GM12878 (cell line): Measurements from ENCODE around the gene ACTR1B. TPM values are rescaled to one million over a fixed set of nuclear protein-coding genes. Genes with fewer than 3 reads are reported as not detected.

Source experiments
- ATAC-seq: fragments of 200-7000 bp; cut with Tn5 transposase; 3 replicates; pipeline ENCODE4 v1.9.1; 2020; ENCODE audit warnings: mild to moderate bottlenecking, moderate library complexity
- BruUV-seq: library from RNA; stranded (reverse); fragments of 400-500 nt; replicated peaks from 2 replicates; lab custom pipeline; 2021; lab: Mats Ljungman, UMichigan
- CTCF ChIA-PET: fragments of 300-600 bp; sonication (Branson Sonifier 250); formaldehyde crosslinking; extraction: SDS; loops from one replicate; lab custom pipeline; 2021; ENCODE audit warnings: inconsistent platforms; lab: Yijun Ruan, JAX
- POLR2A ChIA-PET: fragments of 350-600 bp; formaldehyde crosslinking; extraction: SDS; loops from one replicate; lab custom pipeline; 2021; ENCODE audit warnings: inconsistent platforms; lab: Charles Lee
- RAD21 ChIA-PET: fragments of 300-600 bp; sonication (Branson Sonifier 250); formaldehyde crosslinking; loops from one replicate; lab custom pipeline; 2023; ENCODE audit warnings: antibody characterized with exemption; ENCODE audit not compliant: unreplicated experiment; lab: Charles Lee
- SMC1A ChIA-PET: fragments of 300-600 bp; sonication (Branson Sonifier 250); formaldehyde crosslinking; loops from one replicate; lab custom pipeline; 2023; ENCODE audit not compliant: unreplicated experiment, uncharacterized antibody; lab: Charles Lee
- DNase-seq: peaks from one replicate; pipeline ENCODE4 v3.0.0-alpha.2; 2011; ENCODE audit warnings: low read depth, low spot score
- FAIRE-seq: peaks from 3 replicates; lab custom pipeline; 2011; peaks lifted over from hg19 to GRCh38; lab: Jason Lieb, UNC
- H2AFZ ChIP-seq: 2 replicates; pipeline ENCODE4 v1.6.0; 2011; ENCODE audit warnings: low read depth, low read length, control low read depth; ENCODE audit not compliant: control insufficient read depth
- H3K27ac ChIP-seq: 2 replicates; pipeline ENCODE4 v1.5.1; 2011; ENCODE audit warnings: control low read depth; ENCODE audit not compliant: control insufficient read depth, insufficient read depth
- H3K27me3 ChIP-seq, 2 experiments: replicated peaks in 1 of 2; 2 replicates each; pipeline versions ENCODE4 v1.6.0 to v1.6.1; 2011; ENCODE audit warnings: low read length in 1 of 2; ENCODE audit not compliant: control insufficient read depth in 2 of 2, insufficient read depth in 2 of 2
- H3K36me3 ChIP-seq, 2 experiments: 2 replicates each; pipeline ENCODE4 v1.5.1; 2011; ENCODE audit warnings: low read length in 1 of 2; ENCODE audit not compliant: control insufficient read depth in 2 of 2, insufficient read depth in 2 of 2
- H3K4me1 ChIP-seq: 2 replicates; pipeline ENCODE4 v1.6.1; 2011; ENCODE audit warnings: mild to moderate bottlenecking, low read length, moderate library complexity, mixed read lengths; ENCODE audit not compliant: control insufficient read depth, insufficient read depth
- H3K4me2 ChIP-seq: 2 replicates; pipeline ENCODE4 v1.6.0; 2011; ENCODE audit warnings: control low read depth; ENCODE audit not compliant: control insufficient read depth, insufficient read depth
- H3K4me3 ChIP-seq: fragments of 200-600 bp; sonication (generic); 2 replicates; pipeline ENCODE4 v1.5.1; 2016
- H3K79me2 ChIP-seq: 2 replicates; pipeline ENCODE4 v1.6.0; 2011; ENCODE audit warnings: low read length; ENCODE audit not compliant: control insufficient read depth, insufficient read depth
- H3K9ac ChIP-seq: 2 replicates; pipeline ENCODE4 v1.8.0; 2011; ENCODE audit warnings: low read length, control low read depth, mixed read lengths; ENCODE audit not compliant: control insufficient read depth, insufficient read depth
- H3K9me3 ChIP-seq: replicated peaks from 3 replicates; pipeline ENCODE4 v1.5.1; 2011; ENCODE audit warnings: mild to moderate bottlenecking, low read length; ENCODE audit not compliant: control insufficient read depth, insufficient read depth
- H4K20me1 ChIP-seq: 2 replicates; pipeline ENCODE4 v1.6.0; 2011; ENCODE audit not compliant: control insufficient read depth, insufficient read depth
- CHD2 ChIP-seq: IDR thresholded peaks from 2 replicates; pipeline ENCODE4 v1.6.1; 2011; ENCODE audit warnings: low read depth, low read length, improper control_type of control experiment, borderline replicate concordance
- MEF2B ChIP-seq: fragments of 450-650 bp; IDR thresholded peaks from 2 replicates; pipeline ENCODE4 v1.6.1; 2018; ENCODE audit warnings: mild to moderate bottlenecking, moderate library complexity; ENCODE audit not compliant: partially characterized antibody, poor library complexity, severe bottlenecking
- MTA3 ChIP-seq: IDR thresholded peaks from 2 replicates; pipeline ENCODE4 v1.6.1; 2012; ENCODE audit warnings: low read length, inconsistent platforms, borderline replicate concordance
- ZNF207 ChIP-seq: fragments of 450-650 bp; IDR thresholded peaks from 2 replicates; pipeline ENCODE4 v1.6.1; 2014; ENCODE audit warnings: antibody characterized with exemption, mild to moderate bottlenecking, borderline replicate concordance
- WGBS: methylation state at CpG from one replicate; pipeline ENCODE4 v1.1.6; 2016; ENCODE audit warnings: low lambda C conversion rate; ENCODE audit not compliant: insufficient replicate concordance, insufficient coverage; ENCODE audit errors: missing lambda C conversion rate; 5-methylcytosine and 5-hydroxymethylcytosine counted together
- in situ Hi-C: fragments of 300-500 bp; cut with MboI; formaldehyde crosslinking; loops from 9 replicates; pipeline ENCODE4 v1.14.3; 2018; ENCODE audit warnings: mixed read lengths
- intact Hi-C: fragments of 100-400 bp; cut with micrococcal nuclease; formaldehyde crosslinking; loops from one replicate; pipeline ENCODE4 v1.14.2; 2022; ENCODE audit not compliant: unreplicated experiment
- polyA plus RNA-seq, 11 experiments: library from polyadenylated mRNA; depleted of rRNA in 4 of 11; unstranded in 6 of 11; stranded (reverse) in 5 of 11; fragments of >200 nt; fragmentation: Nextera tagmentation in 4 of 11; fragmentation: Illumina TruSeq in 1 of 11; extraction: Ambion mirVana in 4 of 11; extraction: Trizol in 1 of 11; gene quantifications; 1 replicate in 1 of 11; 2 replicates in 10 of 11; pipeline versions ENCODE4 v1.2.1 to v1.2.3, GENCODE V29; 2011 to 2016; ENCODE audit warnings: inconsistent platforms in 2 of 11, missing spikeins in 2 of 11, low read depth in 1 of 11
- total RNA-seq, 4 experiments: library from RNA; depleted of rRNA in 3 of 4; stranded (reverse); fragments of >200 nt in 3 of 4; fragmentation: Illumina TruSeq in 1 of 4; extraction: Trizol in 1 of 4; gene quantifications; 2 replicates each; pipeline versions ENCODE4 v1.2.1 to v1.2.3, GENCODE V29; 2013 to 2021
- TF ChIP-seq, protein P1 (sequence below): fragments of 450-650 bp; IDR thresholded peaks from 2 replicates; pipeline ENCODE4 v1.6.1; 2017; ENCODE audit warnings: antibody characterized with exemption, mild to moderate bottlenecking, moderate library complexity
- TF ChIP-seq, protein P2 (sequence below): fragments of 450-650 bp; IDR thresholded peaks from 2 replicates; pipeline ENCODE4 v1.6.1; 2017; ENCODE audit warnings: borderline replicate concordance
- TF ChIP-seq, protein P3 (sequence below): IDR thresholded peaks from 2 replicates; pipeline ENCODE4 v1.6.1; 2011; ENCODE audit warnings: mild to moderate bottlenecking, low read depth, low read length, moderate library complexity; ENCODE audit not compliant: insufficient replicate concordance
- TF ChIP-seq, protein P4 (sequence below): fragments of 450-650 bp; IDR thresholded peaks from 2 replicates; pipeline ENCODE4 v1.6.1; 2016; ENCODE audit warnings: mild to moderate bottlenecking, moderate library complexity, borderline replicate concordance
- TF ChIP-seq, protein P5 (sequence below): IDR thresholded peaks from 2 replicates; pipeline ENCODE4 v1.6.1; 2011; ENCODE audit warnings: borderline replicate concordance, low read depth, mild to moderate bottlenecking, moderate library complexity, low read length; ENCODE audit not compliant: insufficient read depth, poor library complexity, severe bottlenecking

Gene ACTR1B
- total and polyA plus RNA-seq, 10 of the 15 experiments (the other 5 are each of a cell fraction or from before 2014, with no cell fraction given) = 1.3 to 62.8 (median 44.8) TPM

DNA sequence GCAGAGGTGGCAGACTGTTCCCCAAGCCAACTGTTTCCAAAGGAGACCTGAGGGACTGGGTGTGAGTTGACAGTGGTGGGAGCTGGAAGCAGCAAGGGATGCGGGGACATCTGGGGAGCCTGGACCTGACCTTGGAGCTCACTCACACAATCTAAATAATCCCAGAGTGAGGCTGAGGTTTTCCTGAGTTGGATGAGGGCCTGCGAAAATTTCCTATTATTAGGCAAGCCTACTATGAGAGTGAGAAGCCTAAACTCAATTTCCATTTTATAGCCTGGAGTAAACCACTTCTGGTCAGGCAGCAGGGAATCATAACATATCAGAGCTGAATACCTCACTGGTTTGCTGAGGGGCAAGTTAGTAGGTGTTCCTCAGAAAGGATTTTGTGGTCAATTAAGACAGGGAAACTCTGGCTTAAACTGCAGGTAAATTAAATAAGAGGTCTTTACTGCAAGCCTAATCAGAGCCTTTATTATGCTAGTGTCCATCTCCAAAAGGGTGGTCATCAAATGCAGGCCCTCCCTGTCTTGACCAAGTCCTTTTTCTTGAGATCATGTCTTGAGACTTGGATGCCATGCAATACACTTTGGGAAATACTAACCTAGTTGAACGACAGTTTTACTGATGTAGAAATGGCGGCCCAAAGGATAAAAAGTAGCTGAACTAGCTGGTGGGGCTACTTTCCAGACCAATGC is 19.7 kb downstream of the ACTR1B start:
- no TSS peak for BruUV-seq
- TF ChIP-seq, protein P1, sequence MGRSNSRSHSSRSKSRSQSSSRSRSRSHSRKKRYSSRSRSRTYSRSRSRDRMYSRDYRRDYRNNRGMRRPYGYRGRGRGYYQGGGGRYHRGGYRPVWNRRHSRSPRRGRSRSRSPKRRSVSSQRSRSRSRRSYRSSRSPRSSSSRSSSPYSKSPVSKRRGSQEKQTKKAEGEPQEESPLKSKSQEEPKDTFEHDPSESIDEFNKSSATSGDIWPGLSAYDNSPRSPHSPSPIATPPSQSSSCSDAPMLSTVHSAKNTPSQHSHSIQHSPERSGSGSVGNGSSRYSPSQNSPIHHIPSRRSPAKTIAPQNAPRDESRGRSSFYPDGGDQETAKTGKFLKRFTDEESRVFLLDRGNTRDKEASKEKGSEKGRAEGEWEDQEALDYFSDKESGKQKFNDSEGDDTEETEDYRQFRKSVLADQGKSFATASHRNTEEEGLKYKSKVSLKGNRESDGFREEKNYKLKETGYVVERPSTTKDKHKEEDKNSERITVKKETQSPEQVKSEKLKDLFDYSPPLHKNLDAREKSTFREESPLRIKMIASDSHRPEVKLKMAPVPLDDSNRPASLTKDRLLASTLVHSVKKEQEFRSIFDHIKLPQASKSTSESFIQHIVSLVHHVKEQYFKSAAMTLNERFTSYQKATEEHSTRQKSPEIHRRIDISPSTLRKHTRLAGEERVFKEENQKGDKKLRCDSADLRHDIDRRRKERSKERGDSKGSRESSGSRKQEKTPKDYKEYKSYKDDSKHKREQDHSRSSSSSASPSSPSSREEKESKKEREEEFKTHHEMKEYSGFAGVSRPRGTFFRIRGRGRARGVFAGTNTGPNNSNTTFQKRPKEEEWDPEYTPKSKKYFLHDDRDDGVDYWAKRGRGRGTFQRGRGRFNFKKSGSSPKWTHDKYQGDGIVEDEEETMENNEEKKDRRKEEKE = no peak
- TF ChIP-seq CHD2 = no peak
- TF ChIP-seq, protein P2, sequence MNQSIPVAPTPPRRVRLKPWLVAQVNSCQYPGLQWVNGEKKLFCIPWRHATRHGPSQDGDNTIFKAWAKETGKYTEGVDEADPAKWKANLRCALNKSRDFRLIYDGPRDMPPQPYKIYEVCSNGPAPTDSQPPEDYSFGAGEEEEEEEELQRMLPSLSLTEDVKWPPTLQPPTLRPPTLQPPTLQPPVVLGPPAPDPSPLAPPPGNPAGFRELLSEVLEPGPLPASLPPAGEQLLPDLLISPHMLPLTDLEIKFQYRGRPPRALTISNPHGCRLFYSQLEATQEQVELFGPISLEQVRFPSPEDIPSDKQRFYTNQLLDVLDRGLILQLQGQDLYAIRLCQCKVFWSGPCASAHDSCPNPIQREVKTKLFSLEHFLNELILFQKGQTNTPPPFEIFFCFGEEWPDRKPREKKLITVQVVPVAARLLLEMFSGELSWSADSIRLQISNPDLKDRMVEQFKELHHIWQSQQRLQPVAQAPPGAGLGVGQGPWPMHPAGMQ = no peak
- TF ChIP-seq MEF2B = no peak
- TF ChIP-seq, protein P3, sequence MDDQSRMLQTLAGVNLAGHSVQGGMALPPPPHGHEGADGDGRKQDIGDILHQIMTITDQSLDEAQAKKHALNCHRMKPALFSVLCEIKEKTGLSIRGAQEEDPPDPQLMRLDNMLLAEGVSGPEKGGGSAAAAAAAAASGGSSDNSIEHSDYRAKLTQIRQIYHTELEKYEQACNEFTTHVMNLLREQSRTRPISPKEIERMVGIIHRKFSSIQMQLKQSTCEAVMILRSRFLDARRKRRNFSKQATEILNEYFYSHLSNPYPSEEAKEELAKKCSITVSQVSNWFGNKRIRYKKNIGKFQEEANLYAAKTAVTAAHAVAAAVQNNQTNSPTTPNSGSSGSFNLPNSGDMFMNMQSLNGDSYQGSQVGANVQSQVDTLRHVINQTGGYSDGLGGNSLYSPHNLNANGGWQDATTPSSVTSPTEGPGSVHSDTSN = no peak
- TF ChIP-seq, protein P4, sequence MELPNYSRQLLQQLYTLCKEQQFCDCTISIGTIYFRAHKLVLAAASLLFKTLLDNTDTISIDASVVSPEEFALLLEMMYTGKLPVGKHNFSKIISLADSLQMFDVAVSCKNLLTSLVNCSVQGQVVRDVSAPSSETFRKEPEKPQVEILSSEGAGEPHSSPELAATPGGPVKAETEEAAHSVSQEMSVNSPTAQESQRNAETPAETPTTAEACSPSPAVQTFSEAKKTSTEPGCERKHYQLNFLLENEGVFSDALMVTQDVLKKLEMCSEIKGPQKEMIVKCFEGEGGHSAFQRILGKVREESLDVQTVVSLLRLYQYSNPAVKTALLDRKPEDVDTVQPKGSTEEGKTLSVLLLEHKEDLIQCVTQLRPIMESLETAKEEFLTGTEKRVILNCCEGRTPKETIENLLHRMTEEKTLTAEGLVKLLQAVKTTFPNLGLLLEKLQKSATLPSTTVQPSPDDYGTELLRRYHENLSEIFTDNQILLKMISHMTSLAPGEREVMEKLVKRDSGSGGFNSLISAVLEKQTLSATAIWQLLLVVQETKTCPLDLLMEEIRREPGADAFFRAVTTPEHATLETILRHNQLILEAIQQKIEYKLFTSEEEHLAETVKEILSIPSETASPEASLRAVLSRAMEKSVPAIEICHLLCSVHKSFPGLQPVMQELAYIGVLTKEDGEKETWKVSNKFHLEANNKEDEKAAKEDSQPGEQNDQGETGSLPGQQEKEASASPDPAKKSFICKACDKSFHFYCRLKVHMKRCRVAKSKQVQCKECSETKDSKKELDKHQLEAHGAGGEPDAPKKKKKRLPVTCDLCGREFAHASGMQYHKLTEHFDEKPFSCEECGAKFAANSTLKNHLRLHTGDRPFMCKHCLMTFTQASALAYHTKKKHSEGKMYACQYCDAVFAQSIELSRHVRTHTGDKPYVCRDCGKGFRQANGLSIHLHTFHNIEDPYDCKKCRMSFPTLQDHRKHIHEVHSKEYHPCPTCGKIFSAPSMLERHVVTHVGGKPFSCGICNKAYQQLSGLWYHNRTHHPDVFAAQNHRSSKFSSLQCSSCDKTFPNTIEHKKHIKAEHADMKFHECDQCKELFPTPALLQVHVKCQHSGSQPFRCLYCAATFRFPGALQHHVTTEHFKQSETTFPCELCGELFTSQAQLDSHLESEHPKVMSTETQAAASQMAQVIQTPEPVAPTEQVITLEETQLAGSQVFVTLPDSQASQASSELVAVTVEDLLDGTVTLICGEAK = no peak
- TF ChIP-seq MTA3 = no peak
- no peak for TF ChIP-seq ZNF207
- TF ChIP-seq, protein P5, sequence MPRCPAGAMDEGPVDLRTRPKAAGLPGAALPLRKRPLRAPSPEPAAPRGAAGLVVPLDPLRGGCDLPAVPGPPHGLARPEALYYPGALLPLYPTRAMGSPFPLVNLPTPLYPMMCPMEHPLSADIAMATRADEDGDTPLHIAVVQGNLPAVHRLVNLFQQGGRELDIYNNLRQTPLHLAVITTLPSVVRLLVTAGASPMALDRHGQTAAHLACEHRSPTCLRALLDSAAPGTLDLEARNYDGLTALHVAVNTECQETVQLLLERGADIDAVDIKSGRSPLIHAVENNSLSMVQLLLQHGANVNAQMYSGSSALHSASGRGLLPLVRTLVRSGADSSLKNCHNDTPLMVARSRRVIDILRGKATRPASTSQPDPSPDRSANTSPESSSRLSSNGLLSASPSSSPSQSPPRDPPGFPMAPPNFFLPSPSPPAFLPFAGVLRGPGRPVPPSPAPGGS = no peak

More for the DNA sequence above, 19.7 kb downstream of the ACTR1B start:
- peaks cover 0 to 14% of the 10 kb centered on the region in 2 experiments for H3K36me3 ChIP-seq
- ATAC-seq (no peak), FAIRE-seq (no peak), DNase-seq (no peak)
- H3K9me3 ChIP-seq = no peaks in the 10 kb centered on the region
- H3K27me3 ChIP-seq = no peaks in the 10 kb centered on the region
- WGBS = 98% methylated on average over 4 of the region's 4 CpGs
- in situ Hi-C loops = no loop called here
- no peaks in the 10 kb centered on the region for H4K20me1 ChIP-seq
- ChIA-PET CTCF (interaction anchor here (1.1 to 2.3 kb wide), 3 partner anchors 18 to 56 kb away, joined by 4 to 7 read pairs (median 6); no protein-coding TSS in a partner anchor), RAD21 (interaction anchor here (1.4 to 3.9 kb wide), 3 partner anchors 19 to 55 kb away, joined by 5 to 48 read pairs (median 20); partner anchors contain the start of gene ACTR1B), SMC1A (interaction anchor here (0.7 to 4.8 kb wide), 8 partner anchors 16 to 853 kb away, joined by 3 to 22 read pairs (median 6); partner anchors contain the start of gene ACTR1B), POLR2A (interaction anchor here (0.7 to 7.6 kb wide), 2 partner anchors 18 to 286 kb away, joined by 8 to 132 read pairs; partner anchors contain the start of gene ACTR1B)
- no peak overlapping the region for H2AFZ ChIP-seq
- H3K4me1 ChIP-seq = no peaks in the 10 kb centered on the region; the same call in 1 of the 2 replicates
- peaks cover 18% of the 10 kb centered on the region for H3K79me2 ChIP-seq
- no peak overlapping the region for H3K4me2 ChIP-seq
- H3K9ac ChIP-seq = no peak overlapping the region
- H3K4me3 ChIP-seq = no peak overlapping the region
- H3K27ac ChIP-seq = no peak overlapping the region
- intact Hi-C loops = no loop called here
